Activated naive CD4-positive, alpha-beta T cell treated with anti-CD3 and anti-CD28 coated beads, Interleukin-2, amount 50 U/mL, for 24 hours (primary cell): ENCODE measurements around the gene TMEM126B.
"Not testable (repeated sequence)": the region's sequence is repeated elsewhere in the genome, so short reads cannot be mapped to it uniquely, and the experiment has no call there.

Source experiments
- H3K27ac Mint-ChIP-seq: one replicate; pipeline ENCODE4 v1.8.0; 2021; ENCODE audit warnings: mild to moderate bottlenecking, mixed read lengths
- H3K27me3 Mint-ChIP-seq: one replicate; pipeline ENCODE4 v1.8.0; 2021; ENCODE audit warnings: mixed read lengths
- H3K36me3 Mint-ChIP-seq: one replicate; pipeline ENCODE4 v1.8.0; 2021; ENCODE audit warnings: mixed read lengths
- H3K4me1 Mint-ChIP-seq: one replicate; pipeline ENCODE4 v1.8.0; 2021; ENCODE audit warnings: mixed read lengths
- H3K4me3 Mint-ChIP-seq: one replicate; pipeline ENCODE4 v1.8.0; 2021; ENCODE audit warnings: mild to moderate bottlenecking, mixed read lengths
- H3K9me3 Mint-ChIP-seq: one replicate; pipeline ENCODE4 v1.8.0; 2021; ENCODE audit warnings: mixed read lengths

The TMEM126B gene

DNA sequence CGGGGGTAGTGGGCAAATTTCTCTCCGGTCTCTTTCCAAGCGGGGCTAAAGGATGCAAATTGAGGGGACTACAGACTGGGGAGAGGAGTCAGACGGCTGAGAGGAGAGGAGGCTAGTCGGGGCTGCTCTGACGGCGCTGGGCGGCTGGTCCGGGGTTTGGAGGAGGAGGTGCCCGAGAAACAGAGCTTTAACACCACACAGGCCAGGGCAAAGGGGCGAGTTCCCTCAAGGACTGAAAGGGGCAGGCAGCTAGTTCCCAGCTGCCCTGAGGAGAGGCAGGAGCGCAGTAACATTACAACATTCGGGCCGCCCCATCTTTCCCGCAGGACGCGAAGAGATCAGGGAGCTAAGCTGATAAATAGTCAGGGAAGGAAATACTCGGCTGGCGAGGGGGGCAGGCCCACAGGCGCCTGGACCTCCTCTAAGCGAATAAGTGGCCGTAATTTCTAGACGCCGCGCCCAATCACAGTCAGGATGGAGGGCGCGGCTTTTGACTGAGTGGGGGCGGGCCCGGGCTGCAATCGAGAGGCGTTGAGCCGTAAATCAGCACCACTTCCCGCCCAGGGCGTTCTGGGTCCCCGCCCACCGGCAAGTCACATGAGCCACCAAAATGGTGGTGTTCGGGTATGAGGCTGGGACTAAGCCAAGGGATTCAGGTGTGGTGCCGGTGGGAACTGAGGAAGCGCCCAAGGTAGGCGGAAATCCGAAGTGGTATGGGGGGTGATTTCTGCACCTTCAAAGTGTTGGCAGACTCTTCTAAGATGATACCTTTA lies at the start of gene TMEM126B:
Gene TMEM126B (plus strand): TSS at position 596 of the 773 bp plus-strand sequence. CDS start 15 bp downstream, at position 611.
- Mint-ChIP-seq H3K36me3 (no peaks in the 10 kb centered on the region), H3K27me3 (no peaks in the 10 kb centered on the region), H3K9me3 (no peaks in the 10 kb centered on the region), H3K4me1 (peaks cover 52% of the 10 kb centered on the region), H3K27ac (peak within 1 kb of the TSS; percentile 100), H3K4me3 (peak within 1 kb of the TSS; percentile 100)

GRCh38 chr11:85582111-85582510 lies 46.3 kb upstream of the TMEM126B start:
- no peak overlapping the region for H3K27ac Mint-ChIP-seq
- H3K9me3 Mint-ChIP-seq, result peaks cover 4% of the 10 kb centered on the region
- H3K27me3 Mint-ChIP-seq, result no peaks in the 10 kb centered on the region
- no peaks in the 10 kb centered on the region for H3K4me1 Mint-ChIP-seq
- no peak overlapping the region for H3K4me3 Mint-ChIP-seq
- H3K36me3 Mint-ChIP-seq, result no peaks in the 10 kb centered on the region

- Mint-ChIP-seq H3K36me3 (peaks cover 5% of the 10 kb centered on the region), H3K4me3 (no peak overlapping the region), H3K4me1 (no peaks in the 10 kb centered on the region), H3K27ac (no peak overlapping the region), H3K27me3 (no peaks in the 10 kb centered on the region), H3K9me3 (peaks cover 4% of the 10 kb centered on the region)
Measured at GRCh38 chr11:85589373-85589772, 39.0 kb upstream of the TMEM126B start.

DNA sequence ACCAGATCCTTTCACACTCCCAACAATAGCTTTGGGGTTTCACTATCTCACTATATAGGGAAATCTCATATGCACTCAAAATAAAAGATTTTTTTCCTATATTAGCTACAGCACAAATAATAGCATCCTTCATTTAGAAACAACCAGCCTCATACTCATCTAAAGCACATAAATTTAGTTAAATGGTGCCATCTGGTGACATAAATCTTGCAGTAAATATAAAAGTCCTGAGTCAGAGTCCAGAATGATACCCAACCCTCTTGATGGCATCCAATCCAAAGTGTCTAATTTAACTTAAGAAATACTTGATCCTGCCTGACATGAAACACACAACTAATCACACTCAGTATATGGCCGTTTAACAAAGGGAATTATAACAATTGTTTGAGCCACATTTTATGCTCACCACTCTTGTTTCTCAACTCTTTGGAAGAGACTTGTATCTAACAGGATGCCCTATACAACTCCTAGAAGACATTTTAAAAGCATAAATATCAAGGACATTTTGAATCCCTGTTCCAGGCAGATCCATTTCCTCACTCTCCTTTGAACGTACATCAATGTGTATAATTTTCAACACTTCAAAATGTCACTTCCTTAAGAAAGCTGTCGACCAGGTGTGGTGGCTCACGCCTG lies 37.4 kb upstream of the TMEM126B start:
- peaks cover 4% of the 10 kb centered on the region for H3K9me3 Mint-ChIP-seq
- peaks cover 5% of the 10 kb centered on the region for H3K36me3 Mint-ChIP-seq
- H3K27me3 Mint-ChIP-seq, result no peaks in the 10 kb centered on the region
- no peak overlapping the region for H3K27ac Mint-ChIP-seq
- no peaks in the 10 kb centered on the region for H3K4me1 Mint-ChIP-seq
- H3K4me3 Mint-ChIP-seq, result no peak overlapping the region

GRCh38 chr11:85595285-85595884 lies 33.0 kb upstream of the TMEM126B start:
- Mint-ChIP-seq H3K9me3 (no peaks in the 10 kb centered on the region), H3K4me1 (no peaks in the 10 kb centered on the region), H3K27me3 (no peaks in the 10 kb centered on the region), H3K27ac (no peak overlapping the region), H3K4me3 (no peak overlapping the region), H3K36me3 (no peaks in the 10 kb centered on the region)

DNA sequence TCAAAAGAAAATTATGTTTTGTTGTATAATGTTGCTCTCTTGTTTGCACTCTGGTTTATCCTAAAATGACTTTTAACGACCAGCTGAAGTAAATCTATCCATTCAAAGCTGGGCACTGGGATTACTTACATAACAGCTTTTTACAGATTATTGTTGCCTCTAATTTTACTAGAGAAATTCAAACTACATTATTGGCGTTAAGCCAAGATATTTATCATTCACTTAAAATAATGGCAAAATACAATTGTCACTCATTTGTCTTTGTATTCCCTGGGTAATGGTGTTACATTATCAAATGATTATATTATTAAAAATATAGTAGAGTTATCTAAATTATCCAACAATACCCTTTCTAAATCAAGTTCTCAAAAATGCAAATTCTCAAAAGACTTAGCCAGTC lies 31.5 kb upstream of the TMEM126B start:
- Mint-ChIP-seq H3K9me3 (no peaks in the 10 kb centered on the region), H3K27me3 (no peaks in the 10 kb centered on the region), H3K36me3 (no peaks in the 10 kb centered on the region), H3K4me1 (no peaks in the 10 kb centered on the region), H3K27ac (no peak overlapping the region), H3K4me3 (no peak overlapping the region)

GRCh38 chr11:85599083-85599482 lies 29.3 kb upstream of the TMEM126B start:
- H3K27ac Mint-ChIP-seq, result no peak overlapping the region
- H3K9me3 Mint-ChIP-seq, result no peaks in the 10 kb centered on the region
- no peaks in the 10 kb centered on the region for H3K27me3 Mint-ChIP-seq
- H3K4me3 Mint-ChIP-seq, result no peak overlapping the region
- H3K4me1 Mint-ChIP-seq, result no peaks in the 10 kb centered on the region
- H3K36me3 Mint-ChIP-seq, result no peaks in the 10 kb centered on the region

GRCh38 chr11:85602526-85603213 lies 25.7 kb upstream of the TMEM126B start:
- Mint-ChIP-seq H3K27me3 (no peaks in the 10 kb centered on the region), H3K4me1 (no peaks in the 10 kb centered on the region), H3K9me3 (no peaks in the 10 kb centered on the region), H3K27ac (no peak overlapping the region), H3K4me3 (no peak overlapping the region), H3K36me3 (no peaks in the 10 kb centered on the region)

GRCh38 chr11:85603220-85603619 lies 25.2 kb upstream of the TMEM126B start:
- Mint-ChIP-seq H3K27ac (no peak overlapping the region), H3K9me3 (no peaks in the 10 kb centered on the region), H3K4me1 (no peaks in the 10 kb centered on the region), H3K27me3 (no peaks in the 10 kb centered on the region), H3K36me3 (no peaks in the 10 kb centered on the region), H3K4me3 (no peak overlapping the region)

GRCh38 chr11:85606237-85606636 lies 22.2 kb upstream of the TMEM126B start:
- not testable (repeated sequence) for H3K36me3 Mint-ChIP-seq, H3K27me3 Mint-ChIP-seq, H3K9me3 Mint-ChIP-seq, H3K4me1 Mint-ChIP-seq, H3K27ac Mint-ChIP-seq, H3K4me3 Mint-ChIP-seq

DNA sequence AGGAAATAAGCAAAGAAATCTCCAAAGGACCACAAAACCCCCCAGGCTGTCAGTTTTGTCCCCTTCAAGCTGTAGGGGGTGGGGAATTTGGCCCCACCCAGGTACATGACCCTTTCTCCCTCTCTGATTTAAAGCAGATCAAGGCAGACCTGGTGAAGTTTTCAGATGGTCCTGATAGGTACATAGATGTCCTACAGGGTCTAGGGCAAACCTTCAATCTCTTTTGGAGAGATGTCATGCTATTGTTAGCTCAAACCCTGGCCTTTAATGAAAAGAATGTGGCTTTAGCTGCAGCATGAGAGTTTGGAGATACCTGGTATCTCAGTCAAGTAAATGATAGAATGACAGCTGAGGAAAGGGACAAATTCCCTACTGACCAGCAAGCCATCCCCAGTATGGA lies 19.8 kb upstream of the TMEM126B start:
- not testable (repeated sequence) for H3K4me3 Mint-ChIP-seq, H3K9me3 Mint-ChIP-seq

DNA sequence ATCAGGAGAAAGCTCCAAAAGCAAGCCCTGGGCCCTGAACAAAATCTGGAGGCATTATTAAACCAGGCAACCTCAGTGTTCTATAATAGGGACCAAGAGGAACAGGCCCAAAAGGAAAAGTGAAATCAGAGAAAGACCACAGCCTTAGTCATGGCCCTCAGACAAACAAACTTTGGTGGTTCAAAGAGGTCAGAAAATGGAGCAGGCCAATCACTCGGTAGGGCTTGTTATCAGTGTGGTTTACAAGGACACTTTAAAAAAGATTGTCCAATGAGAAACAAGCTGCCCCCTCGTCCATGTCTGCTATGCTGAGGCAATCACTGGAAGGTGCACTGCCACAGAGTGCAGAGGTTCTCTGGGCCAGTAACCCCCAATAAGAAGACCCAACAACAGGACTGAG lies 19.1 kb upstream of the TMEM126B start:
- not testable (repeated sequence) for H3K27ac Mint-ChIP-seq, H3K27me3 Mint-ChIP-seq, H3K4me3 Mint-ChIP-seq, H3K36me3 Mint-ChIP-seq, H3K9me3 Mint-ChIP-seq, H3K4me1 Mint-ChIP-seq

More for the DNA sequence above, 19.8 kb upstream of the TMEM126B start:
- H3K4me1 Mint-ChIP-seq, H3K27ac Mint-ChIP-seq, H3K36me3 Mint-ChIP-seq, H3K27me3 Mint-ChIP-seq: not testable (repeated sequence)

- H3K27me3 Mint-ChIP-seq, H3K36me3 Mint-ChIP-seq, H3K4me1 Mint-ChIP-seq, H3K4me3 Mint-ChIP-seq, H3K9me3 Mint-ChIP-seq, H3K27ac Mint-ChIP-seq: not testable (repeated sequence)
Measured at GRCh38 chr11:85611643-85612042, 16.8 kb upstream of the TMEM126B start.

DNA sequence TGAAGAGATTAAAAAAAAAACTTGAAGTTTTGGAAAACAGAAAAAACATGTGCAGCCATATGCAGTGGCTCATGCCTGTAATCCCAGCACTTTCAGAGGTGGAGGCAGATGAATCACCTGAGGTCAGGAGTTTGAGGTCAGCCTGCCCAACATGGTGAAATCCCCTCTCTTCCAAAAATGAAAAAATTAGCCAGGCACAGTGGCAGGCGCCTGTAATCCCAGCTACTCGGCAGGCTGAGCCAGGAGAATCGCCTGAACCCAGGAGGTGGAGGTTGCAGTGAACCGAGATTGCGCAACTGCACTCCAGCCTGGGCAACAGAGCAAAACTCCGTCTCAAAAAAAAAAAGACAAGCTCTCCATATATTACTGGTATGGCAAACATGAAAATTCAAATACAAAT lies 8.9 kb upstream of the TMEM126B start:
- peaks cover 6% of the 10 kb centered on the region for H3K4me1 Mint-ChIP-seq
- H3K36me3 Mint-ChIP-seq, result peaks cover 6% of the 10 kb centered on the region
- H3K27me3 Mint-ChIP-seq, result no peaks in the 10 kb centered on the region
- H3K9me3 Mint-ChIP-seq, result no peaks in the 10 kb centered on the region
- no peak overlapping the region for H3K4me3 Mint-ChIP-seq
- no peak overlapping the region for H3K27ac Mint-ChIP-seq

- peaks cover 14% of the 10 kb centered on the region for H3K4me1 Mint-ChIP-seq
- H3K27ac Mint-ChIP-seq, result no peak overlapping the region
- peaks cover 6% of the 10 kb centered on the region for H3K36me3 Mint-ChIP-seq
- H3K4me3 Mint-ChIP-seq, result no peak overlapping the region
- H3K27me3 Mint-ChIP-seq, result no peaks in the 10 kb centered on the region
- H3K9me3 Mint-ChIP-seq, result no peaks in the 10 kb centered on the region
Measured at GRCh38 chr11:85620256-85620655, 8.1 kb upstream of the TMEM126B start.

GRCh38 chr11:85626496-85626895 lies 1.9 kb upstream of the TMEM126B start:
- Mint-ChIP-seq H3K4me1 (peaks cover 51% of the 10 kb centered on the region), H3K27ac (peak overlapping the region; percentile 100), H3K4me3 (peak overlapping the region; percentile 100), H3K9me3 (no peaks in the 10 kb centered on the region), H3K36me3 (peaks cover 3% of the 10 kb centered on the region), H3K27me3 (no peaks in the 10 kb centered on the region)
